ENCODE measurements around the gene LRRC3. TPM values are rescaled to one million over a fixed set of nuclear protein-coding genes. Genes with fewer than 3 reads are reported as not detected.

The LRRC3 gene
- total and polyA plus RNA-seq, 2 of the 8 experiments (the other 6 are each of a cell fraction or from before 2014, with no cell fraction given) = 3.1 to 5.4 TPM

GRCh38 chr21:44505673-44506278 lies 50.5 kb downstream of the LRRC3 start (continued):
- no peak for TF ChIP-seq CHD7 (IDR thresholded peaks at IDR 0.05; ENCODE audit: insufficient replicate concordance, low read length)
- TF ChIP-seq ATF3 (IDR thresholded peaks at IDR 0.05; ENCODE audit: insufficient read depth, low read depth, low read length) = no peak
- no peak for TF ChIP-seq NANOG (IDR thresholded peaks at IDR 0.05; ENCODE audit: insufficient read depth, low read depth, low read length, poor library complexity, severe bottlenecking)
- no peak for TF ChIP-seq RNF2 (IDR thresholded peaks at IDR 0.05; ENCODE audit: borderline replicate concordance, low read depth, low read length, missing control alignments, poor library complexity, severe bottlenecking)
- TF ChIP-seq HDAC6 (IDR thresholded peaks at IDR 0.05; ENCODE audit: low read depth, low read length) = no peak
- no peak for TF ChIP-seq POU5F1 (IDR thresholded peaks at IDR 0.05; ENCODE audit: low read depth, low read length)
- TF ChIP-seq CTBP2 (IDR thresholded peaks at IDR 0.05; ENCODE audit: borderline replicate concordance, insufficient read depth, insufficient read length, low read length) = no peak
- TF ChIP-seq SIRT6 (IDR thresholded peaks at IDR 0.05; ENCODE audit: low read length) = no peak

All from H1 (cell line).